ENCODE data around the gene CETP.
"Not testable (repeated sequence)": the region's sequence is repeated elsewhere in the genome, so short reads cannot be mapped to it uniquely, and the experiment has no call there.

CETP gene

GRCh38 chr16:56987692-56988091 lies 25.9 kb downstream of the CETP start:
- FAIRE-seq (no peak), DNase-seq (ENCODE audit: insufficient read length, low spot score) (no peak)
- TF ChIP-seq POLR2A (IDR thresholded peaks at IDR 0.05; ENCODE audit: low read depth, low read length): no peak

GRCh38 chr16:56988161-56988947 lies 26.6 kb downstream of the CETP start:
- no peak for FAIRE-seq
- no peak for TF ChIP-seq POLR2A (IDR thresholded peaks at IDR 0.05; ENCODE audit: low read depth, low read length)
- DNase-seq (ENCODE audit: insufficient read length, low spot score): no peak

DNA sequence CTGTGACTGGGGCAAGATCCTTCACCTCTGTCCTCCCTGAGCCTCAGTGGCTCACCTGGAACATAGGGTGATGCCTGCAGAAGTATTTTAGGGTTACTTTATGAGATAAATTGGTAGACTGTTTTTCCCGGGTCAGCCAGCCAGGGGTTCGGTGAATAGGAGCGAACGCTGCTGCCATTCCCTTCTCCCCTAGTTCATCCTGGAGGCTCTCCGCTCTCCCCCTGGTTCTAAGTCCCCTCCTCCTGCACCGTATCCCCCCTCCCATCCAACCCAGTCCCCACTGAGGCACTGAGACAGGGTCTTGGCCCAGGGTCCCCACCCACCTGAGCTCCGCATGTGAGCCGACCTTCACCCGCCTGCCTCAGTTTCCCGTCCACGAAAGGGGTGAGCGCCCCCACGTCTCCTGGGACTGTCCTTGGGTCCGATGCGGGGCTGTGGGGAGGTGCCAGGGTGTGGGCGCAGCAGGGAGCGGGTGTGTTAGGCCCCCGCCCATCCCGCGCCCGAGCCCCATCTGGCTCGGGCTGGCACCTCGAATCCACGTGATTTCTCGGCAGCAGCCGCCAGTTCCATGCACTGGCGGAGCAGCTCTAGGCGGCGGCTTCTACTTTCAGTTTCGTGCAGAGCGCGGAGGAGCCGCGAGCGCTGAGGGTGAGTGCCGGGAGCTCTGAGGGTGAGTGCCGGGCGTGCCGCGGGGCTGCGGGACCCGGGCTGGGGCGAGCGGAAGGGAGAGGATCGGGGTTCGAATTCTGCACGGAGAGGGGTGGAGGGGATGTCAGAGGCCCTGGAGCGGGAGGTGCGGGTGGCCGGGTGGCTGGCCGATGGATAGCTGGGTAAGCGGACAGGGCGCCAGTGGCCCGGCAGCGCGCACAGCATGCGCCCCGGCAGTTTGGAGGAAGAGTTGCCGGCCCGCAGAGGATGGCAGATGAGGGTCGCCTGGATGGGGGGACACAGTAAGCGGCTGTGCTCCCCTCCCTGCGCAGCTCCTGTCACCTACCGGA lies 27.5 kb downstream of the CETP start, which contains the start of gene NLRC5:
NLRC5 (plus strand) TSS at position 610 of the 998 bp plus-strand sequence. CDS start 31,156 bp downstream, outside the sequence.
- peak; percentile 61 for TF ChIP-seq POLR2A (IDR thresholded peaks at IDR 0.05; ENCODE audit: low read depth, low read length)
- FAIRE-seq (no peak), DNase-seq (ENCODE audit: insufficient read length, low spot score) (peak; percentile 88)

GRCh38 chr16:56989988-56990387 lies 28.2 kb downstream of the CETP start:
- no peak for DNase-seq (ENCODE audit: insufficient read length, low spot score)
- FAIRE-seq: no peak
- no peak for TF ChIP-seq POLR2A (IDR thresholded peaks at IDR 0.05; ENCODE audit: low read depth, low read length)

- DNase-seq (ENCODE audit: insufficient read length, low spot score): no peak
- TF ChIP-seq POLR2A (IDR thresholded peaks at IDR 0.05; ENCODE audit: low read depth, low read length): no peak
- no peak for FAIRE-seq
Measured at GRCh38 chr16:56990407-56991286, 28.9 kb downstream of the CETP start.

DNA sequence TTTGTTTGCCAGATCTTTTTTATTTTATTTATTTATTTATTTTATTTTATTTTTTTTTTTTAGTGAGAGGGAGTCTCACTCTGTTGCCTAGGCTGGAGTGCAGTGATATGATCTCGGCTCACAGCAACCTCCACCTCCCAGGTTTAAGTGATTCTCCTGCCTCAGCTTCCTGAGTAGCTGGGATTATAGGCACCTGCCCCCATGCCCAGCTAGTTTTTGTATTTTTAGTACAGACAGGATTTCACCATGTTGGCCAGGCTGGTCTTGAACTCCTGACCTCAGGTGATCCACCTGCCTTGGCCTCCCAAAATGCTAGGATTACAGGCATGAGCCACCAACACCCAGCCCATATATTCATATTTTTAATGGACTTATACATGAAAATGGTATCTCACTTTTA lies 30.7 kb downstream of the CETP start:
- not testable (repeated sequence) for DNase-seq (ENCODE audit: insufficient read length, low spot score); FAIRE-seq

DNA sequence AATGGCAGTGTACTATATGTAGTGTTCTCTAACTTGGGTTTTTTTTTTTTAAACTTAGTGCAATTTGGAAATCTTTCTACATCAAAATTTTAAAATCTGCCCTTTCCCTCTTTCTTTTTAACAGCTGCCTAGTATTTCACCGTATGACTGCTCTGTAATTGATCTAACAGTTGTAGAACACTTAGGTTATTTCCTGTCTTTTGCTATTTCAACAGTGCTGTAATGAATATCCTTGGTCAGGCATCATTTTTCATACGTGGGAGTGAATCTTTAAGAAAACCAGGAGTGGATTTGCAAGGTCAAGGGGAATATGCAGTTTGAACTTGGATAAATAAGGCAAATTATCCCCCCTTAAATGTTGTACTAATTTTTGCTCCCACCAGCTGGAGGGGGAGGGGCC lies 31.5 kb downstream of the CETP start:
- TF ChIP-seq POLR2A (IDR thresholded peaks at IDR 0.05; ENCODE audit: low read depth, low read length): no peak
- FAIRE-seq: no peak

DNA sequence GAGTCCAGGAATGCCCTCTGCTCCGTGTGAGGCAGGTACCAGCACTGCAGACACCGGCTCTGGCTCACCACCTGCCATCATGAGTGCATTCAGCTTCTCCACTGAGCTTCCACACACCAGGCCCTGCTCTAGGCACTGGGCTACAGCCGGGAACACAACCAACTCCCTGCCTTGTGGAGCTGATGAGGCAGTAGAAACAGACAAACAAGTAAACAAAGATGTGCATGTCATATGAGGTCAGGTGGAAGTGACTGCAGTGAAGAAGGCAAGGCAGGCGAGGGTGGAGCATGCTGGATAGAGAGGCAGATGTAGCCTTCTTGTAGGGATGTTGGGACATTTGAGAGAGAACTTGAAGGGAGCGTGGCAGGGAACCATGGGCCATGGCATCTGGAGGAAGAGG lies 32.6 kb downstream of the CETP start:
- FAIRE-seq (no peak), DNase-seq (ENCODE audit: insufficient read length, low spot score) (no peak)
- TF ChIP-seq POLR2A (IDR thresholded peaks at IDR 0.05; ENCODE audit: low read depth, low read length): no peak

More for the DNA sequence above, 31.5 kb downstream of the CETP start:
- no peak for DNase-seq (ENCODE audit: insufficient read length, low spot score)

GRCh38 chr16:56995136-56995805 lies 33.5 kb downstream of the CETP start:
- no peak for TF ChIP-seq POLR2A (IDR thresholded peaks at IDR 0.05; ENCODE audit: low read depth, low read length)
- no peak for FAIRE-seq
- no peak for DNase-seq (ENCODE audit: insufficient read length, low spot score)

GRCh38 chr16:56997264-56997663 lies 35.5 kb downstream of the CETP start:
- DNase-seq (ENCODE audit: insufficient read length, low spot score) (no peak), FAIRE-seq (no peak)
- no peak for TF ChIP-seq POLR2A (IDR thresholded peaks at IDR 0.05; ENCODE audit: low read depth, low read length)

DNA sequence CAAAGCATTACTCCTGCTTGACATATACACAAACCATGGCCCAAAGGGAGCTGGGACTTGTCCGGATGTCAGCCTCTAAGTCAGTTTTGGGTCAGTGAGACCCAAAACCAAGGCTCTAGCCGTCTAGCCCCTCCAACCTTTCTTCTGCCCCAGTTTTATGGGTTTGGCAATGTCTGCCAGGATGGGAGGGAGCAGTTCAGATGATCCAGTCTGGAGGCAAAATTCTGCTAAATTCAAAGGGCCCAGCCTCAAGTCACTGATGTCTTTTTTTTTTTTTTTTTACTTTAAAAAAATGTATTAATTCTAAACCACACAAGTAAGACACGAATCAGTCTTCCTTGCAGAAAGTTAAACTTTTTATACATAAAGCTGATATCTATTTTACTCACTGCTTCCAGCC lies 36.2 kb downstream of the CETP start:
- no peak for FAIRE-seq
- no peak for DNase-seq (ENCODE audit: insufficient read length, low spot score)
- no peak for TF ChIP-seq POLR2A (IDR thresholded peaks at IDR 0.05; ENCODE audit: low read depth, low read length)

- TF ChIP-seq POLR2A (IDR thresholded peaks at IDR 0.05; ENCODE audit: low read depth, low read length): no peak
- FAIRE-seq: no peak
- DNase-seq (ENCODE audit: insufficient read length, low spot score): no peak
Measured at GRCh38 chr16:56998352-56998751, 36.6 kb downstream of the CETP start.

DNA sequence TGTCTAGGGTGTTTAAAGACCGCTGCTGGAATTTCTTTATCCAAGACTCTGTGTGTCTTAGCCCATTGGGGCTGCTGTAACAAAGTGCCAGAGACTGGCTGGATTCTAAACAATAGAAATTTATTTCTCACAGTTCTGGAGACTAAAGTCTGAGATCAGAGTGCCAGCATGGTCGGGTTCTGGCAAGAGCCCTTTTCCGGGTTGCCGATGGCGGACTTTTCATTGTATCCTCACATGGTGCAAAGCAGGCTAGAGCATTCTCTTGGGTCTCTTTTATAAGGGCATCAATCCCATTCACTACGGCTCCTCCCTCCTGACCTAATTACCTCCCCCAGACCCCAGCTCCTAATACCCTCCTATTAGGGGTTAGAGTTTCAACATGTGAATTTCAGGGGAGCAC lies 37.1 kb downstream of the CETP start:
- no peak for DNase-seq (ENCODE audit: insufficient read length, low spot score)
- no peak for TF ChIP-seq POLR2A (IDR thresholded peaks at IDR 0.05; ENCODE audit: low read depth, low read length)
- no peak for FAIRE-seq
